Skeletal muscle tissue (tissue), 4 donors: ENCODE data around the gene CAMKV. TPM values are rescaled to one million over a fixed set of nuclear protein-coding genes. Genes with fewer than 3 reads are reported as not detected.
A peak's percentile ranks its signal among the peaks of the same experiment; 100 is the strongest.
"Not testable (repeated sequence)": the region's sequence is repeated elsewhere in the genome, so short reads cannot be mapped to it uniquely, and the experiment has no call there.

ENCODE experiments used
- H3K27ac ChIP-seq: one replicate; pipeline ENCODE4 v1.7.0; 2013; ENCODE audit warnings: mild to moderate bottlenecking, low read depth, low read length, inconsistent platforms
- H3K27me3 ChIP-seq, 3 donors: one replicate each; pipeline ENCODE4 v1.7.0; 2013; ENCODE audit warnings: low read length in 3 of 3; ENCODE audit not compliant: control insufficient read depth in 3 of 3, insufficient read depth in 3 of 3
- H3K36me3 ChIP-seq, 3 donors: one replicate each; pipeline ENCODE4 v1.7.0; 2013; ENCODE audit warnings: low read length in 3 of 3; ENCODE audit not compliant: control insufficient read depth in 3 of 3, insufficient read depth in 3 of 3
- H3K4me1 ChIP-seq, 3 donors: one replicate each; pipeline ENCODE4 v1.7.0; 2013; ENCODE audit warnings: low read length in 3 of 3, mild to moderate bottlenecking in 3 of 3; ENCODE audit not compliant: control insufficient read depth in 3 of 3, insufficient read depth in 3 of 3
- H3K4me3 ChIP-seq, 3 donors: one replicate each; pipeline ENCODE4 v1.7.0; 2013; ENCODE audit warnings: low read length in 3 of 3
- H3K9ac ChIP-seq, 3 donors: one replicate each; pipeline ENCODE4 v1.7.0; 2013; ENCODE audit warnings: low read length in 3 of 3, mild to moderate bottlenecking in 3 of 3, moderate library complexity in 2 of 3, low read depth in 1 of 3
- H3K9me3 ChIP-seq, 3 donors: one replicate each; pipeline ENCODE4 v1.7.0; 2013; ENCODE audit warnings: low read length in 3 of 3; ENCODE audit not compliant: control insufficient read depth in 3 of 3
- total RNA-seq: library from RNA; depleted of rRNA; stranded (reverse); fragments of >200 nt; gene quantifications from one replicate; pipeline ENCODE4 v1.2.3, GENCODE V29; 2014
- donor health status: Osteomylitis.

CAMKV gene, protein sequence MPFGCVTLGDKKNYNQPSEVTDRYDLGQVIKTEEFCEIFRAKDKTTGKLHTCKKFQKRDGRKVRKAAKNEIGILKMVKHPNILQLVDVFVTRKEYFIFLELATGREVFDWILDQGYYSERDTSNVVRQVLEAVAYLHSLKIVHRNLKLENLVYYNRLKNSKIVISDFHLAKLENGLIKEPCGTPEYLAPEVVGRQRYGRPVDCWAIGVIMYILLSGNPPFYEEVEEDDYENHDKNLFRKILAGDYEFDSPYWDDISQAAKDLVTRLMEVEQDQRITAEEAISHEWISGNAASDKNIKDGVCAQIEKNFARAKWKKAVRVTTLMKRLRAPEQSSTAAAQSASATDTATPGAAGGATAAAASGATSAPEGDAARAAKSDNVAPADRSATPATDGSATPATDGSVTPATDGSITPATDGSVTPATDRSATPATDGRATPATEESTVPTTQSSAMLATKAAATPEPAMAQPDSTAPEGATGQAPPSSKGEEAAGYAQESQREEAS
- total RNA-seq = not detected

DNA sequence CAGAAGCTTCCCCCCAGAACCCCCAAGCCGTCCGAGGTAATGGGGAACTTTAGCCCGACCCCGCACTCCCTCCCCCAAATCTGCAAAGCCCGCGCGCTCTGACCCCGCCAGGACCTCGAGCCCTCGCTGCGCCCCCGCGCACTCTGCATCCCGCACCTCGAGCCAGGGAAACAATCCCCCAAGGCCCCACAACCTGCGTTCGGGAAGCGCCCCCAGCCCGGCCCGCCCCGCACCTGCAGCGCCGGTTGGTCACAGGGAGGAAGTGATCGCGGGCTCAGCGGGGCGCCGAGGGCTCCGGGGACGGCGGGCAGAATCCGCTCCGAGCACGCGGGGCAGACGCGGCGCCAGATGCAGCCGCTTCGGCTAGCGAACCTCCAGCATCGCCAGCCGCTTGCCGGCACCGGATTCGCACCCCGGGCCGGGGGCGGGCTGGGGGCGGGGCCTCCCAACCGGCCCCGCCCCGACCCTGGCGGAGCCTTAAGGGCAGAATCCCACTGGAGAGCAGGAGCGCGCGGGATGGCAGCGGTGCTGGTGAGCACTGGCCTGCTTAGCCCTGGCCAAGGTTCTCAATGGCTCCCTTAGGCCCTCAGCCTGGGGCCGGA lies at the start of gene CAMKV:
Gene CAMKV (minus strand): TSS at position 382 of the 602 bp plus-strand sequence. CDS start 7,518 bp downstream, outside the sequence.
- H3K9me3 ChIP-seq = no peaks in the 10 kb centered on the region
- peaks cover 35 to 42% (median 40%) of the 10 kb centered on the region in 3 donors for H3K27me3 ChIP-seq
- no peak within 1 kb of the TSS for H3K4me3 ChIP-seq
- H3K4me1 ChIP-seq = peaks cover 0 to 17% (median 13%) of the 10 kb centered on the region in 3 donors
- H3K9ac ChIP-seq = no peak within 1 kb of the TSS
- no peaks in the 10 kb centered on the region for H3K36me3 ChIP-seq
- H3K27ac ChIP-seq = no peak within 1 kb of the TSS

DNA sequence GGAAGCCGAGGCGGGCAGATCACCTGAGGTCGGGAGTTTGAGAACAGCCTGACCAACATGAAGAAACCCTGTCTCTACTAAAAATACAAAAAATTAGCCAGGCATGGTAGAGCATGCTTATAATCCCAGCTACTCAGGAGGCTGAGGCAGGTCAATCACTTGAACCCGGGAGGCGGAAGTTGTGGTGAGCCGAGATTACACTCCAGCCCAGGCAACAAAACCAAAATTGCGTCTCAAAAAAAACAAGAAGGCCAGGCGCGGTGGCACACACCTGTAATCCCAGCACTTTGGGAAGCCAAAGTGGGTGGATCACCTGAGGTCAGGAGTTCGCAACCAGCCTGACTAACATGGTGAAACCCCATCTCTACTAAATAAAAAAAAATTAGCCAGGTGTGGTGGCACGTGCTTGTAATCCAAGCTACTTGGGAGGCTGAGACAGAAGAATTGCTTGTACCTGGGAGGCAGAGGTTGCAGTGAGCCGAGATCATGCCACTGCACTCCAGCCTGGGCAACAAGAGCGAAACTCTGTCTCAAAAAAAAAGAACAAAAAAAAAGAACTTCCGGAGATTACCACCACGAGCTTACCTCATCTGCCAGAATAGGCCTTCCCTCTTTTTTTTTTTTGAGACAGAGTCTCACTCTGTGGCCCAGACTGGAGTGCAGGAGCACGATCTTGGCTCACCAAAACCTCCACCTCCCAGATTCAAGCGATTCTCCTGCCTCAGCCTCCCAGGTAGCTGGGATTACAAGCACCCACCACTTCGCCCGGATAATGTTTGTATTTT lies 48.3 kb upstream of the CAMKV start:
- H3K36me3 ChIP-seq, H3K9me3 ChIP-seq, H3K27me3 ChIP-seq, H3K4me3 ChIP-seq, H3K9ac ChIP-seq, H3K27ac ChIP-seq, H3K4me1 ChIP-seq: not testable (repeated sequence)

- peaks cover 0 to 19% (median 4%) of the 10 kb centered on the region in 3 donors for H3K4me1 ChIP-seq
- H3K4me3 ChIP-seq = no peak overlapping the region
- no peak overlapping the region for H3K9ac ChIP-seq
- no peak overlapping the region for H3K27ac ChIP-seq
- H3K36me3 ChIP-seq = peaks cover 8 to 12% (median 10%) of the 10 kb centered on the region in 3 donors
- H3K9me3 ChIP-seq = no peaks in the 10 kb centered on the region
- H3K27me3 ChIP-seq = no peaks in the 10 kb centered on the region
Observed at GRCh38 chr3:49916686-49917085, 47.0 kb upstream of the CAMKV start.

DNA sequence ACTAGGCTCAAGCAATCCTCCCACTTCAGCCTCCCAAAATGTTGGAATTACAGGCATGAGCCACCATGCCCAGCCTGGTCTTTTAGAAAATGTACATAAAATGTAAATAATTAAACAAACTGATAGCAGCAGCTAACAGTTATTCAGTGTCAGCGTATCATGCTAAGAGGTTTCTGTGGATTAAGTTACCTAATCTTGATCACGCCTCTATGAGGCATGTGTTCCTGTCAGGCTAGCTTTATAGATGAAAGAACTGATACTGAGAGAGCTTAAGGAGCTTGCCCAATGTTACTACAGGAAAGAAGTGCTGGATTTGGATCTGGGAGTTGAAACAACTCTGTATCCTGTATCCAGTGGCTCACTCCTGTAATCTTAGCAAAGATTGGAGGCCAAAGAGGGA lies 45.2 kb upstream of the CAMKV start:
- Histone ChIP-seq H3K27ac (no peak overlapping the region), H3K9ac (peak overlapping the region in 1 of 3 donors; percentile 57), H3K4me1 (peaks cover 0 to 19% (median 4%) of the 10 kb centered on the region in 3 donors), H3K36me3 (peaks cover 19 to 26% (median 23%) of the 10 kb centered on the region in 3 donors), H3K4me3 (no peak overlapping the region), H3K27me3 (no peaks in the 10 kb centered on the region), H3K9me3 (no peaks in the 10 kb centered on the region)

- peaks cover 0 to 19% (median 4%) of the 10 kb centered on the region in 3 donors for H3K4me1 ChIP-seq
- H3K9me3 ChIP-seq = no peaks in the 10 kb centered on the region
- H3K36me3 ChIP-seq = peaks cover 25 to 43% (median 33%) of the 10 kb centered on the region in 3 donors
Observed at GRCh38 chr3:49912881-49913281, 43.2 kb upstream of the CAMKV start.

DNA sequence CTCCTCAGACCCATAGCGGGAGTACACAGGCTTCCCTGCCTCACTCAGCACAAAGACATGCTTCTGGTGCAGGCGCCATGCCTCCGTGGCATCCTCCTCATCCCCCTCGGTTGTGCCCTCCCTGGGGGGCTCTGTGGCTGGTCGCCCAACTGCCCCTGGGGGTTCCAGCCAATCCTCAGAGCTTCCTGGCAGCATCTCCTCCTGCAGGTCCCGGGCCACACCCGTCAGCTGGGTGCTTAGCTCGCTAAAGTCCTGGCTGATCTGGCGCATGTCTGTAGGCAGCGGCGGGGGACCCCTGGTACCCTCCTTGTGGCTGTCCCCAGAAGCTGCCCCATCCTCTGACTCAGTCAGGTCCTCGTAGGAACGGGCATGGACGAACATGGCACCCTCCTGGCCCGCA lies 41.9 kb upstream of the CAMKV start:
- Histone ChIP-seq H3K4me1 (peaks cover 0 to 15% (median 4%) of the 10 kb centered on the region in 3 donors), H3K9ac (no peak overlapping the region), H3K36me3 (peaks cover 25 to 42% (median 33%) of the 10 kb centered on the region in 3 donors), H3K27ac (no peak overlapping the region), H3K9me3 (no peaks in the 10 kb centered on the region), H3K27me3 (no peaks in the 10 kb centered on the region), H3K4me3 (no peak overlapping the region)

More at GRCh38 chr3:49912881-49913281, 43.2 kb upstream of the CAMKV start:
- H3K27me3 ChIP-seq = no peaks in the 10 kb centered on the region
- no peak overlapping the region for H3K9ac ChIP-seq
- no peak overlapping the region for H3K4me3 ChIP-seq
- H3K27ac ChIP-seq = no peak overlapping the region

DNA sequence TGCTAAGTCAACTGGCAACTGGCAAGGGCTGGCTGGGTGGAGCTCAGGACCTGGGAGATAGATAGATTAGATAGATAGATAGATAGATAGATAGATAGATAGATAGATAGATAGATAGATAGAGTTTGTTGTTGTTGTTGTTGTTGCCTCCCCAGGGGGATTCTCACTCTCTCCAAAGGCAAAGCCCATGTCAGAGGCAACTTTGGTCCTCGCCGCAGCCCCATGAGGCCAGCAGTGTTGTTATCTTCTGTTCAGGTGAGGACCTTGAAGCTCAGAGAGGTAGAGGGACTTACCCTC lies 41.4 kb upstream of the CAMKV start:
- Histone ChIP-seq H3K36me3 (peaks cover 25 to 42% (median 33%) of the 10 kb centered on the region in 3 donors), H3K4me1 (peaks cover 4 to 19% (median 6%) of the 10 kb centered on the region in 3 donors), H3K27ac (no peak overlapping the region), H3K27me3 (no peaks in the 10 kb centered on the region), H3K9me3 (no peaks in the 10 kb centered on the region), H3K4me3 (no peak overlapping the region), H3K9ac (no peak overlapping the region)

GRCh38 chr3:49910409-49911123 lies 40.9 kb upstream of the CAMKV start:
- Histone ChIP-seq H3K4me1 (peaks cover 9 to 24% (median 10%) of the 10 kb centered on the region in 3 donors), H3K9ac (no peak overlapping the region), H3K9me3 (no peaks in the 10 kb centered on the region), H3K36me3 (peaks cover 24 to 42% (median 33%) of the 10 kb centered on the region in 3 donors), H3K27ac (no peak overlapping the region), H3K27me3 (no peaks in the 10 kb centered on the region), H3K4me3 (no peak overlapping the region)

DNA sequence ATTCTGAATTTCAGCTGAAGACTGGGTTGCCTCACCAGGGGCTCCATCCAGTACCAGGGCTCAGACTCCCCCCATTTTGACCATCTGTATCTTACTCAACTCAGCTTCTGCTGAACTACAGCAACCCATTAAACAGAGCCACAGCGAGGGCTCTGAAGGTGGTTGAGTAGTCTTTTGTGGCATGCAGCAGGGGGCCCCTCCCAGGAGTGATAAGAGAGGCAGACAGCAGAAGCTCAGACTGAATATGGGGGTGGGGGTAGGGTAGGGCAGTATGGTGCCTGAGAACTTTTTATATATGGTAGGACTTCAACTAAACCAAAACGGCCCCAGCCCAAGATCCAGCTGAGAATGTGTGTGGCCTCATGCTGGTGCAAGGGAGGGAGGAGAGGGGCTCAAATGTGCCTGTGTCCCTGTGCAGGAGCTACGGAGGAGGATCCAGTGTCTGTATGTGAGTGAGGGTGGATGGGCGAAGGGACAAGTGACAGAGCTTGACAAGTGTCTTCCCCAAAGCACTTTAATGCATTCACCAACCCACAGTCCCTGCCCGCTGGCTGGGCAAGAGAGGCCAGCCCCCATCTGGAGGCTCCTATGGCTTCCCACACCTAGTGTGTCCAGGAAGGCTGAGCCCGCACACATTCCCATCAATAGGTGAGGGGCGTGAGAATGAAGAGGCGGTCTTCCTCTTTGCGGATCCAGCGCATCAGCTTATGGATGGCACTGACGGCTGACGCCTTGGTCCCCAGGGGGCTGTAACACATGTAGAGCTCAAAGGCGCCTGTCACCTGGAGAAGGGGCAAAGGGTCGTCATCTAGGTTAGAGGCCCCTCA lies 38.9 kb upstream of the CAMKV start:
- H3K4me1 ChIP-seq = peaks cover 10 to 30% (median 12%) of the 10 kb centered on the region in 3 donors
- no peaks in the 10 kb centered on the region for H3K27me3 ChIP-seq
- no peaks in the 10 kb centered on the region for H3K9me3 ChIP-seq
- no peak overlapping the region for H3K27ac ChIP-seq
- H3K36me3 ChIP-seq = peaks cover 24 to 42% (median 33%) of the 10 kb centered on the region in 3 donors
- no peak overlapping the region for H3K4me3 ChIP-seq
- H3K9ac ChIP-seq = no peak overlapping the region
